CD4-positive, alpha-beta T cell treated with Interleukin-15 for 4 hours (primary cell): ENCODE measurements around the gene TBP.

Experiments
- DNase-seq: peaks from one replicate; pipeline ENCODE4 v3.0.0-alpha.2; 2020; ENCODE audit warnings: low spot score

TBP gene

GRCh38 chr6:170535004-170535403 lies 19.2 kb upstream of the TBP start:
- no peak for DNase-seq

GRCh38 chr6:170536671-170537070 lies 17.5 kb upstream of the TBP start:
- DNase-seq: no peak

GRCh38 chr6:170537329-170537728 lies 16.8 kb upstream of the TBP start:
- DNase-seq: no peak

GRCh38 chr6:170542031-170542719 lies 12.0 kb upstream of the TBP start:
- no peak for DNase-seq

- no peak for DNase-seq
Measured at GRCh38 chr6:170545405-170545804, 8.8 kb upstream of the TBP start.

GRCh38 chr6:170552765-170553533 lies 1.2 kb upstream of the TBP start, which contains the start of gene PSMB1:
PSMB1 (minus strand) TSS chr6:170553307; CDS start chr6:170553242, 65 bp downstream.
- DNase-seq: peak; percentile 84

- DNase-seq: no peak
Measured at GRCh38 chr6:170553534-170554012, 596 bp upstream of the TBP start.

- no peak for DNase-seq
Measured at GRCh38 chr6:170554796-170555137, 598 bp downstream of the TBP start.

- DNase-seq: no peak
Measured at GRCh38 chr6:170555305-170555704, 1.1 kb downstream of the TBP start.

- DNase-seq: no peak
Measured at GRCh38 chr6:170561555-170561954, 7.4 kb downstream of the TBP start.

- no peak for DNase-seq
Measured at GRCh38 chr6:170564936-170565530, 10.9 kb downstream of the TBP start.

GRCh38 chr6:170572704-170573466 lies 18.7 kb downstream of the TBP start:
- DNase-seq: no peak

GRCh38 chr6:170575250-170575649 lies 21.1 kb downstream of the TBP start:
- no peak for DNase-seq

- DNase-seq: no peak
Measured at GRCh38 chr6:170578909-170579308, 24.7 kb downstream of the TBP start.

- no peak for DNase-seq
Measured at GRCh38 chr6:170583756-170584180, 29.6 kb downstream of the TBP start.

- DNase-seq: peak; percentile 87
Measured at GRCh38 chr6:170584181-170584953, 30.2 kb downstream of the TBP start, which contains the start of gene PDCD2. PDCD2 (minus strand) TSS chr6:170584637; CDS start chr6:170584581, 56 bp downstream.

GRCh38 chr6:170584954-170585498 lies 30.9 kb downstream of the TBP start:
- DNase-seq: no peak

- DNase-seq: no peak
Measured at GRCh38 chr6:170590725-170591124, 36.6 kb downstream of the TBP start.

GRCh38 chr6:170596426-170596825 lies 42.3 kb downstream of the TBP start:
- no peak for DNase-seq

- DNase-seq: no peak
Measured at GRCh38 chr6:170597278-170597677, 43.1 kb downstream of the TBP start.
